Sigmoid colon (tissue), 7 donors: ENCODE results near the gene DTNA. TPM values are rescaled to one million over a fixed set of nuclear protein-coding genes. Genes with fewer than 3 reads are reported as not detected.

ENCODE experiments used
- DNase-seq: peaks from one replicate; pipeline ENCODE4 v3.0.0-alpha.2; 2019
- H3K27ac ChIP-seq, 4 donors: fragments of 200-600 bp; sonication (generic); one replicate each; pipeline ENCODE4 v1.5.1; 2016 to 2019; ENCODE audit warnings: mild to moderate bottlenecking in 1 of 4
- H3K27me3 ChIP-seq, 3 donors: fragments of 200-600 bp; sonication (generic); one replicate each; pipeline ENCODE4 v1.5.1; 2019; ENCODE audit warnings: mild to moderate bottlenecking in 1 of 3
- H3K36me3 ChIP-seq, 4 donors: fragments of 200-600 bp; sonication (generic); one replicate each; pipeline ENCODE4 v1.5.1; 2016 to 2019
- H3K4me1 ChIP-seq, 4 donors: fragments of 200-600 bp; sonication (generic); one replicate each; pipeline ENCODE4 v1.5.1; 2017 to 2019
- H3K4me3 ChIP-seq, 4 donors: fragments of 200-600 bp; sonication (generic); one replicate each; pipeline ENCODE4 v1.5.1; 2017 to 2019; ENCODE audit warnings: mild to moderate bottlenecking in 2 of 4, moderate library complexity in 1 of 4
- H3K9me3 ChIP-seq, 4 donors: fragments of 200-600 bp in 3 of 4; sonication (generic) in 3 of 4; one replicate each; pipeline versions ENCODE4 v1.5.1 to v1.6.1; 2013 to 2019
- EP300 ChIP-seq, 4 donors: sonication (generic); formaldehyde crosslinking; IDR thresholded peaks; one replicate each; pipeline ENCODE4 v1.6.1; 2017; ENCODE audit warnings: antibody characterized with exemption in 4 of 4
- POLR2A ChIP-seq, 2 donors: fragments of 450-650 bp; IDR thresholded peaks; one replicate each; pipeline ENCODE4 v1.6.1; 2016; ENCODE audit warnings: antibody characterized with exemption in 2 of 2, mild to moderate bottlenecking in 2 of 2, moderate library complexity in 2 of 2
- POLR2AphosphoS5 ChIP-seq, 4 donors: sonication (generic); formaldehyde crosslinking; IDR thresholded peaks; one replicate each; pipeline ENCODE4 v1.6.1; 2017; ENCODE audit warnings: antibody characterized with exemption in 4 of 4
- WGBS, 2 donors: extraction: QIAGEN DNeasy Blood & Tissue Kit; methylation state at CpG; one replicate each; pipeline ENCODE4 v1.1.7; 2013; 5-methylcytosine and 5-hydroxymethylcytosine counted together
- intact Hi-C: fragments of 100-400 bp; cut with DNase I; formaldehyde crosslinking; loops from one replicate; pipeline ENCODE4 v1.15.1; 2023
- polyA plus RNA-seq, 3 donors: library from polyadenylated mRNA; stranded (reverse); fragments of 200-250 nt; gene quantifications; one replicate each; pipeline ENCODE4 v1.2.3, GENCODE V29; 2013
- total RNA-seq, 4 donors: library from RNA; depleted of rRNA; stranded (reverse); fragments of >200 nt; gene quantifications; one replicate each; pipeline ENCODE4 v1.1.0, GENCODE V29; 2016
- TF ChIP-seq, protein P1 (sequence below), 4 experiments: fragments of 450-650 bp in 3 of 4; fragments of 200-600 bp in 1 of 4; IDR thresholded peaks; one replicate each; pipeline ENCODE4 v1.5.1; 2016 to 2019; ENCODE audit warnings: antibody characterized with exemption in 4 of 4, mild to moderate bottlenecking in 3 of 4, moderate library complexity in 2 of 4
- donor health status: healthy with polysubstance abuse.
- donor health status: Bipolar disorder and iron deficiency.
- donor health status: healthy.

The DTNA gene
- total and polyA plus RNA-seq, 7 donors = 1.4 to 140 (median 71.9) TPM

DNA sequence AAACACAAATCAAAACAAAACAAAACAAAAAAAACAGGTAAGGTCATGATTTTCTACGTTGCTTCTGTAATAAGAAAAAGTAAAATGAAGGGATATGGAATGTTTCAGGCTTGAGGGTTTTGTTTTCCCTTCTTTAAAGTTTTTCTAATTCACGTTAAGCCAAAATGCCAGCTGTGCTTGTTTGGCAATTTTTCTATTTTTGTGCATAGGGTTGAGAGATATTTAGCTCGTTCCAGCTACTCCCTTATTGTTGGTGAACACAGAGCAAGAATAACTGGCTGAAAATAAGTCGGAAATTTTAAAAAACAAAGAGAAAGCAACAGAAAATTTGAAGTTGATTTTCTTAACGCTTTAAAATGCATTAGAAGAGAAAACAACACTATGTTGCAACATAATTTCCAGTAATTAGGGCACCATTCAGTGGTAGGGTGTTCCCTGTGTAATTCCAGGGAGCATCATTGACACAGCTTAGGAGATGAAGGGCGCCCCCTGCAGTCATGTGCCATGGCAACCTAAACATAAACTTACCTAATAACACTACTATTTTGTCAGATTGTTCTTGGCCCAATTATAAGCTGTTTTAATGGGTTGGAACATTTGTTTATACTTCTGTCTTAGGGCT, 99.5 kb downstream of the DTNA start:
- intact Hi-C loops = no loop called here
- no peak overlapping the region for H3K4me3 ChIP-seq
- H3K27me3 ChIP-seq = no peaks in the 10 kb centered on the region
- peaks cover 0 to 14% (median 3%) of the 10 kb centered on the region in 4 donors for H3K4me1 ChIP-seq
- 62 to 64% methylated on average over 6 of the region's 6 CpGs for WGBS, 2 donors
- DNase-seq = peak; percentile 80
- no peaks in the 10 kb centered on the region for H3K9me3 ChIP-seq
- peak in 1 of 4 donors; percentile 18 for TF ChIP-seq POLR2AphosphoS5 (IDR thresholded peaks at IDR 0.05)
- no peak for TF ChIP-seq EP300 (IDR thresholded peaks at IDR 0.05)
- TF ChIP-seq, protein P1, sequence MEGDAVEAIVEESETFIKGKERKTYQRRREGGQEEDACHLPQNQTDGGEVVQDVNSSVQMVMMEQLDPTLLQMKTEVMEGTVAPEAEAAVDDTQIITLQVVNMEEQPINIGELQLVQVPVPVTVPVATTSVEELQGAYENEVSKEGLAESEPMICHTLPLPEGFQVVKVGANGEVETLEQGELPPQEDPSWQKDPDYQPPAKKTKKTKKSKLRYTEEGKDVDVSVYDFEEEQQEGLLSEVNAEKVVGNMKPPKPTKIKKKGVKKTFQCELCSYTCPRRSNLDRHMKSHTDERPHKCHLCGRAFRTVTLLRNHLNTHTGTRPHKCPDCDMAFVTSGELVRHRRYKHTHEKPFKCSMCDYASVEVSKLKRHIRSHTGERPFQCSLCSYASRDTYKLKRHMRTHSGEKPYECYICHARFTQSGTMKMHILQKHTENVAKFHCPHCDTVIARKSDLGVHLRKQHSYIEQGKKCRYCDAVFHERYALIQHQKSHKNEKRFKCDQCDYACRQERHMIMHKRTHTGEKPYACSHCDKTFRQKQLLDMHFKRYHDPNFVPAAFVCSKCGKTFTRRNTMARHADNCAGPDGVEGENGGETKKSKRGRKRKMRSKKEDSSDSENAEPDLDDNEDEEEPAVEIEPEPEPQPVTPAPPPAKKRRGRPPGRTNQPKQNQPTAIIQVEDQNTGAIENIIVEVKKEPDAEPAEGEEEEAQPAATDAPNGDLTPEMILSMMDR (IDR thresholded peaks at IDR 0.05) = no peak
- no peak for TF ChIP-seq POLR2A (IDR thresholded peaks at IDR 0.05)
- peak overlapping the region in 2 of 4 donors; percentile 12 to 38 for H3K27ac ChIP-seq
- H3K36me3 ChIP-seq = peaks cover 4 to 15% (median 12%) of the 10 kb centered on the region in 4 donors

DNA sequence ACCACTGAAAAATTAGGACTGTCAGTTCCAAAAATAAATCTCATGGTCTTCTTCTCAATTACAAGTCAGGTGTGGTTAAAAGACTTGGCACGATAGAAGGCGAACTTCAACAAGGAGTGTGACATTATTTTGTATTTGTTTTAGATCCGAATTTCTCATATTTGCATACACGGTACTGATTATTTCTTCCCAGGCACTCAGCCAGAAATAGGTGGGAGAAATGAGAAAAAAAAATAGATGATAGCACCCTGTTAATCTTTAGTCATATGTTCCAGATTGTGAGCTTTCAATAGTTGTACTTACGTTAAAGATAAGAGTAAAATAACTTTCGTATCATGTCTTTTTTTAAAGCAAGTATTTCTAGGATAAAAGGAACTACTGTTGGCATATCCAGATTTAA, 106.1 kb downstream of the DTNA start:
- TF ChIP-seq POLR2AphosphoS5 (IDR thresholded peaks at IDR 0.05) = no peak
- TF ChIP-seq POLR2A (IDR thresholded peaks at IDR 0.05) = no peak
- TF ChIP-seq, protein P1 (IDR thresholded peaks at IDR 0.05) = no peak
- TF ChIP-seq EP300 (IDR thresholded peaks at IDR 0.05) = no peak
- intact Hi-C loops = no loop called here
- Histone ChIP-seq H3K4me1 (peaks cover 0 to 9% (median 0%) of the 10 kb centered on the region in 4 donors), H3K27ac (no peak overlapping the region), H3K4me3 (no peak overlapping the region), H3K36me3 (peaks cover 4 to 28% (median 12%) of the 10 kb centered on the region in 4 donors), H3K9me3 (no peaks in the 10 kb centered on the region), H3K27me3 (no peaks in the 10 kb centered on the region)
- DNase-seq = no peak
- WGBS, 2 donors = 33 to 74% methylated on average over 6 of the region's 6 CpGs

DNA sequence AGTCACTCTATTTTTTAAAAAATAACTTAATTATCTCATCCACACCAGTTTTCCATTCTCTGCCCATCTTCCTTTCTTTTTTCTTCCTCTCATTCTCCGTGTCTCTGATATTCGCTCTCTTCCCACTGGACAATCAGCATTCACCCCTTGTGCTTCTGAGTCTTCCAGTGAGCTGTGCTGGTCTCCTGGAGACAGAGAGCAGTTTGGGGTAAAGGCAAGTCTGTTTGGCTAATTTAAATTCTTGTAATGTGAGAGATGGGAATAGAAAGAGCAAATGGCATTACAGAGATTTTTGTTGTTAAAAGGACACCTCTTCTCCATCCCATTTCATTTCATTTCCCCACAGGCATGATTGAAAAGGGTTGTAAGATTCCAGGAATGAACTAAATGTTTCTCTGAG, 107.5 kb downstream of the DTNA start:
- H3K27me3 ChIP-seq = no peaks in the 10 kb centered on the region
- peaks cover 0 to 23% (median 7%) of the 10 kb centered on the region in 4 donors for H3K4me1 ChIP-seq
- H3K27ac ChIP-seq = no peak overlapping the region
- no peak for DNase-seq
- intact Hi-C loops = no loop called here
- 90 to 92% methylated on average over 2 of the region's 2 CpGs for WGBS, 2 donors
- no peaks in the 10 kb centered on the region for H3K9me3 ChIP-seq
- H3K4me3 ChIP-seq = no peak overlapping the region
- TF ChIP-seq POLR2A (IDR thresholded peaks at IDR 0.05) (no peak), EP300 (IDR thresholded peaks at IDR 0.05) (no peak), POLR2AphosphoS5 (IDR thresholded peaks at IDR 0.05) (no peak)
- TF ChIP-seq, protein P1 (IDR thresholded peaks at IDR 0.05) = no peak
- H3K36me3 ChIP-seq = peaks cover 0 to 20% (median 5%) of the 10 kb centered on the region in 4 donors

DNA sequence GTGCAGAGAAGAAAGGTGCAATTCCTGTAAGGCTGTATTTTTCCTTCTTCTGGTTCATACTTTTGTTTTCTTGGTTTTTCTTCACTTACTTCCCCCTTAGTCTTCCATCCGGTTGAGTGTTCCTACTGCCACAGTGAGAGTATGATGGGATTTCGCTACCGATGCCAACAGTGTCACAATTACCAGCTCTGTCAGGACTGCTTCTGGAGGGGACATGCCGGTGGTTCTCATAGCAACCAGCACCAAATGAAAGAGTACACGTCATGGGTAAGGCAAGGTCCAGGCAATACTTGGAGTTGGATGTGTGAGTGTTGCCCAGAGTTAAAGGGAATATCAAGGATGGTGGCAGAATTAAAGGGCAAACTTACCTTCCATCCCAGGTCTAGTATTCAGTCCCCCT, 108.0 kb downstream of the DTNA start:
- H3K9me3 ChIP-seq = no peaks in the 10 kb centered on the region
- no peak overlapping the region for H3K4me3 ChIP-seq
- TF ChIP-seq EP300 (IDR thresholded peaks at IDR 0.05) (no peak), POLR2AphosphoS5 (IDR thresholded peaks at IDR 0.05) (no peak), POLR2A (IDR thresholded peaks at IDR 0.05) (no peak)
- TF ChIP-seq, protein P1 (IDR thresholded peaks at IDR 0.05) = no peak
- DNase-seq = no peak
- 90 to 93% methylated on average over 5 of the region's 5 CpGs for WGBS, 2 donors
- intact Hi-C loops = no loop called here
- peaks cover 0 to 25% (median 7%) of the 10 kb centered on the region in 4 donors for H3K4me1 ChIP-seq
- peaks cover 0 to 15% (median under 1%) of the 10 kb centered on the region in 4 donors for H3K36me3 ChIP-seq
- H3K27ac ChIP-seq = no peak overlapping the region
- no peaks in the 10 kb centered on the region for H3K27me3 ChIP-seq
